Measurements from ENCODE around the gene TIE1.

TIE1 gene

GRCh38 chr1:43273708-43274107 lies 27.1 kb upstream of the TIE1 start:
- no peak for DNase-seq (ENCODE audit: low read depth in 2 of 2, low spot score in 1 of 2)

- DNase-seq (ENCODE audit: low read depth in 2 of 2, low spot score in 1 of 2), result no peak
Measured at GRCh38 chr1:43274125-43274803, 26.5 kb upstream of the TIE1 start.

- no peak for DNase-seq (ENCODE audit: low read depth in 2 of 2, low spot score in 1 of 2)
Measured at GRCh38 chr1:43274804-43275180, 26.0 kb upstream of the TIE1 start.

GRCh38 chr1:43275826-43276620 lies 24.8 kb upstream of the TIE1 start:
- DNase-seq (ENCODE audit: low read depth in 2 of 2, low spot score in 1 of 2), result no peak

- no peak for DNase-seq (ENCODE audit: low read depth in 2 of 2, low spot score in 1 of 2)
Measured at GRCh38 chr1:43276673-43277072, 24.1 kb upstream of the TIE1 start.

- no peak for DNase-seq (ENCODE audit: low read depth in 2 of 2, low spot score in 1 of 2)
Measured at GRCh38 chr1:43277116-43277876, 23.5 kb upstream of the TIE1 start.

- no peak for DNase-seq (ENCODE audit: low read depth in 2 of 2, low spot score in 1 of 2)
Measured at GRCh38 chr1:43279161-43279560, 21.6 kb upstream of the TIE1 start.

- DNase-seq (ENCODE audit: low read depth in 2 of 2, low spot score in 1 of 2), result no peak
Measured at GRCh38 chr1:43279666-43280065, 21.1 kb upstream of the TIE1 start.

- no peak for DNase-seq (ENCODE audit: low read depth in 2 of 2, low spot score in 1 of 2)
Measured at GRCh38 chr1:43280692-43281091, 20.1 kb upstream of the TIE1 start.

GRCh38 chr1:43282220-43283195 lies 18.3 kb upstream of the TIE1 start:
- DNase-seq (ENCODE audit: low read depth in 2 of 2, low spot score in 1 of 2), result no peak

GRCh38 chr1:43284065-43284464 lies 16.7 kb upstream of the TIE1 start:
- no peak for DNase-seq (ENCODE audit: low read depth in 2 of 2, low spot score in 1 of 2)

GRCh38 chr1:43284546-43285110 lies 16.2 kb upstream of the TIE1 start:
- DNase-seq (ENCODE audit: low read depth in 2 of 2, low spot score in 1 of 2), result no peak

- DNase-seq (ENCODE audit: low read depth in 2 of 2, low spot score in 1 of 2), result no peak
Measured at GRCh38 chr1:43285269-43285990, 15.4 kb upstream of the TIE1 start, which contains the start of gene C1orf210. Gene C1orf210 (minus strand): TSS chr1:43285581. CDS start chr1:43283270, 2,311 bp downstream.

GRCh38 chr1:43286115-43286514 lies 14.7 kb upstream of the TIE1 start:
- no peak for DNase-seq (ENCODE audit: low read depth in 2 of 2, low spot score in 1 of 2)

GRCh38 chr1:43286533-43286932 lies 14.2 kb upstream of the TIE1 start:
- no peak for DNase-seq (ENCODE audit: low read depth in 2 of 2, low spot score in 1 of 2)

- no peak for DNase-seq (ENCODE audit: low read depth in 2 of 2, low spot score in 1 of 2)
Measured at GRCh38 chr1:43288058-43288784, 12.6 kb upstream of the TIE1 start.

- DNase-seq (ENCODE audit: low read depth in 2 of 2, low spot score in 1 of 2), result no peak
Measured at GRCh38 chr1:43288785-43289706, 11.7 kb upstream of the TIE1 start.

- no peak for DNase-seq (ENCODE audit: low read depth in 2 of 2, low spot score in 1 of 2)
Measured at GRCh38 chr1:43292216-43292615, 8.6 kb upstream of the TIE1 start.

Data from stimulated activated CD8-positive, alpha-beta memory T cell treated with anti-CD3 and anti-CD28 coated beads, Interleukin-4, amount 100 ng/mL, for 1 hour (primary cell).